ENCODE measurements around the gene EFCAB9. TPM values are rescaled to one million over a fixed set of nuclear protein-coding genes. Genes with fewer than 3 reads are reported as not detected.

The EFCAB9 gene
- total and polyA plus RNA-seq, 2 donors (not counting 1 experiment from before 2014, with no cell fraction given), result not detected

DNA sequence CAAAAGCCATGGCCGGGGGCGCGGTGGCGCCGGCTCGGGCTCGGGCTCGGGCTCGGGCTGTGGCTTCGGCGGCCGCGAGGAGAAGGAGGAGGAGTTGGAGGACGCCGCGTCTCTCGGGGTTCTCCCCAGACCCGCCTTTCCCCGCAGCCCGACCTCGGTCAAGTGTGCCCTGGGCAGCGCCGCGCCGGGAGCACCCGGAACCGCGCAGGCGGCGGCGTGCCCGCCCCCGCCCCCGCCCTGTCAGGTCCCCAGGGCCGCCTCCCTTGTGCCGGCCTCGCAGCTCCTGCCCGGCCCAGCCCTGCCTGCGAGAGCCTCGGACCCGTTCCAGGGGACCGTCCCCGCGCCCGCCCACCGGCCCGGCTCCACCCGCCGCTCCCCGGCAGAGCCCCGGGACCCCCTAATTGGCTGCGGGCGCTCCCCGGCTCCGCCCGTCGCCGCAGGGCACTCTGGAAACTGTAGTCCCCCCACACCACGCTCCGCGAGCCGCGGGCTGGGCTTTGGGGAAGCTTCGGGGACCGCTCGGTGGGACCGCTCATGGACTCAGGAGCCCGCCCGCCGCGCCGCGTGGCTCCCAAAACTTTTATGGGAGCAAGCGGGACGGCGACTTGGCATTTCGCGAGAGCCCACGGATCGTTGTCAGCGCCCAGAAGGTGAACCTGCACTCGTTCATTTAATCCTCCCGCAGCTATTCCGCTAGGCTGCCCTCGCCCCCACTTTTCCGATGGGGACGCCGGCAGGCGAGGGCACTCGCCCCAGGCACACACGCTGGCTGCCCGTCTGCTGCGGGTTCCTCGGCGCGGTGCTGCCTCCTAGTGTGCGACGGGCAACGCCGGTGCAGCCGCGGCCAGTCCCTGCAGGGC is 5.7 kb upstream of the EFCAB9 start, which contains the start of gene STK10:
Gene STK10, minus strand, starts transcription at position 192 of the 860 bp plus-strand sequence. Its CDS starts 182 bp downstream, at position 10.
- DNase-seq (ENCODE audit: low read depth in 2 of 2), result peak; percentile 89 to 91
- Histone ChIP-seq H2AFZ (ENCODE audit: low read length) (peak within 1 kb of the TSS; percentile 81), H3K4me2 (ENCODE audit: extremely low read depth, insufficient read depth, low read length) (peak within 1 kb of the TSS; percentile 88), H3K9ac (ENCODE audit: insufficient read depth, low read length) (peak within 1 kb of the TSS; percentile 67), H3K4me3 (replicated peaks in 1 of 4; ENCODE audit: control extremely low read depth in 1 of 4, insufficient read depth in 1 of 4, low read depth in 3 of 4, low read length in 4 of 4) (peak within 1 kb of the TSS; percentile 60 to 86 (median 78)), H3K79me2 (ENCODE audit: control insufficient read depth, insufficient read depth, low read length) (peaks cover 31% of the 10 kb centered on the region), H3K36me3 (ENCODE audit: control insufficient read depth, insufficient read depth, low read length) (peaks cover 2% of the 10 kb centered on the region), H3K27ac (ENCODE audit: insufficient read depth, low read length) (peak within 1 kb of the TSS; percentile 81), H3K9me3 (ENCODE audit: control insufficient read depth, insufficient read depth, low read depth, low read length) (no peaks in the 10 kb centered on the region), H3K4me1 (ENCODE audit: control insufficient read depth, extremely low read depth, insufficient read depth, low read length) (peaks cover 6% of the 10 kb centered on the region), H4K20me1 (ENCODE audit: control insufficient read depth, extremely low read depth, insufficient read depth, low read length) (no peaks in the 10 kb centered on the region), H3K27me3 (ENCODE audit: control insufficient read depth, insufficient read depth, low read length) (no peaks in the 10 kb centered on the region)
- TF ChIP-seq, protein P1, sequence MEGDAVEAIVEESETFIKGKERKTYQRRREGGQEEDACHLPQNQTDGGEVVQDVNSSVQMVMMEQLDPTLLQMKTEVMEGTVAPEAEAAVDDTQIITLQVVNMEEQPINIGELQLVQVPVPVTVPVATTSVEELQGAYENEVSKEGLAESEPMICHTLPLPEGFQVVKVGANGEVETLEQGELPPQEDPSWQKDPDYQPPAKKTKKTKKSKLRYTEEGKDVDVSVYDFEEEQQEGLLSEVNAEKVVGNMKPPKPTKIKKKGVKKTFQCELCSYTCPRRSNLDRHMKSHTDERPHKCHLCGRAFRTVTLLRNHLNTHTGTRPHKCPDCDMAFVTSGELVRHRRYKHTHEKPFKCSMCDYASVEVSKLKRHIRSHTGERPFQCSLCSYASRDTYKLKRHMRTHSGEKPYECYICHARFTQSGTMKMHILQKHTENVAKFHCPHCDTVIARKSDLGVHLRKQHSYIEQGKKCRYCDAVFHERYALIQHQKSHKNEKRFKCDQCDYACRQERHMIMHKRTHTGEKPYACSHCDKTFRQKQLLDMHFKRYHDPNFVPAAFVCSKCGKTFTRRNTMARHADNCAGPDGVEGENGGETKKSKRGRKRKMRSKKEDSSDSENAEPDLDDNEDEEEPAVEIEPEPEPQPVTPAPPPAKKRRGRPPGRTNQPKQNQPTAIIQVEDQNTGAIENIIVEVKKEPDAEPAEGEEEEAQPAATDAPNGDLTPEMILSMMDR (conservative IDR thresholded peaks at IDR 0.05 in 1 of 2, IDR thresholded peaks at IDR 0.05 in 1 of 2; ENCODE audit: low read depth in 1 of 2, low read length in 2 of 2), result peak; percentile 74
- no peak for TF ChIP-seq EZH2 (IDR thresholded peaks at IDR 0.05; ENCODE audit: low read length, missing control alignments)

DNA sequence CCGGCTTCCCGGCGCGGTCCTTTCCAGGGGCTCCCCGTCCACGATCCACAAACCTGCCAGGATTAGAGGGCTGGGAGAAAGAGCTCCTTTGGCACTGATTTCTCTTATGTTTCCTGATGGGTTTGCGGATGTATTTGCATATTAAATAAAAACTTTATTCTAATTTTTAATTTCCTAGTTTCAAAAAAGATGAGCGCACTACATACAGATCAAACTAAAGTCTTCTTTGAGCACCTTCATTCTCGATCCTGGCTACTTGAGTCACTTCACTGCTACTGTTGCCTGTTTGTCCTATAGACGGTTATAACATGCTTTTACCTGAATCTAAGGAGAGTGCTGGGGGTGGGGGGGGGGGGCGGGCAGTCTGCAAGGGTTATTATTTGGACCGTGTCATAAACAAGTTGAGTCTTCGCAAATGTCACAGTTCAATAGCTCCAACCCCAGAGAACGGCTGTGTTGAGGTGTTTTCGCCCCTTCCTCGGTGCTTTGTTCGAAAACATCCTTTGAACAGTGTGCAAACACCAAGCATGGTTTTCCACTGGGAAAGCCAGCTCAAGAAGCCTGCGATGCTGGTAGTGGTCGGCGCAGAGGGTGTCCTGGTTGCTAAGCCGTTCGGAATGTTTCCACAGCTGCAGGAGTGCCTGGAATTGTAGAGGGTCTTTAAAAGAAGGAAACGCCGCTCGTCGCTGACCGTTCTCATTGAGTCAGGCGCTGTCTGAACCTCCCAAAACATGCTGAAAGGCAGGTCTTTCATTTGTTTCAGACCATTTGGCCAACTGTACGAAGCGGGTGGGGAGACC is 4.9 kb upstream of the EFCAB9 start:
- H3K9ac ChIP-seq (ENCODE audit: insufficient read depth, low read length), result peak overlapping the region; percentile 67
- H4K20me1 ChIP-seq (ENCODE audit: control insufficient read depth, extremely low read depth, insufficient read depth, low read length), result no peaks in the 10 kb centered on the region
- peaks cover 28% of the 10 kb centered on the region for H3K79me2 ChIP-seq (ENCODE audit: control insufficient read depth, insufficient read depth, low read length)
- no peak overlapping the region for H3K27ac ChIP-seq (ENCODE audit: insufficient read depth, low read length)
- DNase-seq (ENCODE audit: low read depth in 2 of 2), result peak in 1 of 2 donors; percentile 82
- H2AFZ ChIP-seq (ENCODE audit: low read length), result no peak overlapping the region
- H3K4me1 ChIP-seq (ENCODE audit: control insufficient read depth, extremely low read depth, insufficient read depth, low read length), result peaks cover 6% of the 10 kb centered on the region
- peak overlapping the region; percentile 2 to 86 (median 72) for H3K4me3 ChIP-seq (replicated peaks in 1 of 4; ENCODE audit: control extremely low read depth in 1 of 4, insufficient read depth in 1 of 4, low read depth in 3 of 4, low read length in 4 of 4)
- H3K27me3 ChIP-seq (ENCODE audit: control insufficient read depth, insufficient read depth, low read length), result no peaks in the 10 kb centered on the region
- H3K36me3 ChIP-seq (ENCODE audit: control insufficient read depth, insufficient read depth, low read length), result peaks cover 2% of the 10 kb centered on the region
- peak overlapping the region; percentile 88 for H3K4me2 ChIP-seq (ENCODE audit: extremely low read depth, insufficient read depth, low read length)
- no peaks in the 10 kb centered on the region for H3K9me3 ChIP-seq (ENCODE audit: control insufficient read depth, insufficient read depth, low read depth, low read length)
- TF ChIP-seq EZH2 (IDR thresholded peaks at IDR 0.05; ENCODE audit: low read length, missing control alignments), result no peak
- TF ChIP-seq, protein P1 (conservative IDR thresholded peaks at IDR 0.05 in 1 of 2, IDR thresholded peaks at IDR 0.05 in 1 of 2; ENCODE audit: low read depth in 1 of 2, low read length in 2 of 2), result no peak
